Activated naive CD8-positive, alpha-beta T cell (primary cell): ENCODE measurements around the gene RHBDL1.
"Not testable (repeated sequence)": the region's sequence is repeated elsewhere in the genome, so short reads cannot be mapped to it uniquely, and the experiment has no call there.

ENCODE experiments used
- H3K27ac Mint-ChIP-seq: one replicate; pipeline ENCODE4 v1.8.0; 2021; ENCODE audit warnings: mixed read lengths
- H3K27me3 Mint-ChIP-seq: one replicate; pipeline ENCODE4 v1.8.0; 2021; ENCODE audit warnings: mixed read lengths
- H3K36me3 Mint-ChIP-seq: one replicate; pipeline ENCODE4 v1.8.0; 2021; ENCODE audit warnings: mixed read lengths
- H3K4me1 Mint-ChIP-seq: one replicate; pipeline ENCODE4 v1.8.0; 2021; ENCODE audit warnings: low read depth, mixed read lengths
- H3K4me3 Mint-ChIP-seq: one replicate; pipeline ENCODE4 v1.8.0; 2021; ENCODE audit warnings: mild to moderate bottlenecking, mixed read lengths
- H3K9me3 Mint-ChIP-seq: one replicate; pipeline ENCODE4 v1.8.0; 2021; ENCODE audit warnings: low read depth, mixed read lengths

Gene RHBDL1

GRCh38 chr16:707062-707538 is 31.6 kb downstream of the RHBDL1 start:
- Mint-ChIP-seq H3K27me3 (peaks cover 14% of the 10 kb centered on the region), H3K9me3 (no peaks in the 10 kb centered on the region), H3K4me1 (peaks cover 6% of the 10 kb centered on the region), H3K27ac (no peak overlapping the region), H3K36me3 (no peaks in the 10 kb centered on the region), H3K4me3 (no peak overlapping the region)

- no peaks in the 10 kb centered on the region for H3K36me3 Mint-ChIP-seq
- no peak overlapping the region for H3K27ac Mint-ChIP-seq
- no peak overlapping the region for H3K4me3 Mint-ChIP-seq
- H3K27me3 Mint-ChIP-seq, result peaks cover 15% of the 10 kb centered on the region
- peaks cover 6% of the 10 kb centered on the region for H3K4me1 Mint-ChIP-seq
- H3K9me3 Mint-ChIP-seq, result no peaks in the 10 kb centered on the region
Measured at GRCh38 chr16:708019-708418, 32.5 kb downstream of the RHBDL1 start.

DNA sequence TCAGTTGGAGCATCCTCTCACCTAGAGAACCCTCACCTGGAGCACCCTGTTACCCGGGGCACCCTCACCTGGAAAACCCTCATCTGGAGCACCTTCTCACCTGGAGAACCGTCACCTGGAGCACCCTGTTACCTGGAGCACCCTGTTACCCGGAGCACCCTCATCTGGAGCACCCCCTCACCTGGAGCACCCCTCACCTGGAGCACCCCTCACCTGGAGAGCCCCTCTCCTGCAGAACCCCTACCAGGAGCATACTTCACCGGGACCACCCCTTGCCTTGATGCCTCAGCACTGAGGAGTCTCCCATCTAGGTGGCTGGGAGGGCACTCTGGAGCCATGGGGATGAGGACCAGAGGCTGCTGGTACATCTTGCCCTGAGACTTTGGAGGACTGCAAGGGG is 33.5 kb downstream of the RHBDL1 start:
- Mint-ChIP-seq H3K4me1 (peaks cover 6% of the 10 kb centered on the region), H3K27me3 (peaks cover 15% of the 10 kb centered on the region), H3K9me3 (no peaks in the 10 kb centered on the region), H3K4me3 (no peak overlapping the region), H3K36me3 (no peaks in the 10 kb centered on the region), H3K27ac (no peak overlapping the region)

DNA sequence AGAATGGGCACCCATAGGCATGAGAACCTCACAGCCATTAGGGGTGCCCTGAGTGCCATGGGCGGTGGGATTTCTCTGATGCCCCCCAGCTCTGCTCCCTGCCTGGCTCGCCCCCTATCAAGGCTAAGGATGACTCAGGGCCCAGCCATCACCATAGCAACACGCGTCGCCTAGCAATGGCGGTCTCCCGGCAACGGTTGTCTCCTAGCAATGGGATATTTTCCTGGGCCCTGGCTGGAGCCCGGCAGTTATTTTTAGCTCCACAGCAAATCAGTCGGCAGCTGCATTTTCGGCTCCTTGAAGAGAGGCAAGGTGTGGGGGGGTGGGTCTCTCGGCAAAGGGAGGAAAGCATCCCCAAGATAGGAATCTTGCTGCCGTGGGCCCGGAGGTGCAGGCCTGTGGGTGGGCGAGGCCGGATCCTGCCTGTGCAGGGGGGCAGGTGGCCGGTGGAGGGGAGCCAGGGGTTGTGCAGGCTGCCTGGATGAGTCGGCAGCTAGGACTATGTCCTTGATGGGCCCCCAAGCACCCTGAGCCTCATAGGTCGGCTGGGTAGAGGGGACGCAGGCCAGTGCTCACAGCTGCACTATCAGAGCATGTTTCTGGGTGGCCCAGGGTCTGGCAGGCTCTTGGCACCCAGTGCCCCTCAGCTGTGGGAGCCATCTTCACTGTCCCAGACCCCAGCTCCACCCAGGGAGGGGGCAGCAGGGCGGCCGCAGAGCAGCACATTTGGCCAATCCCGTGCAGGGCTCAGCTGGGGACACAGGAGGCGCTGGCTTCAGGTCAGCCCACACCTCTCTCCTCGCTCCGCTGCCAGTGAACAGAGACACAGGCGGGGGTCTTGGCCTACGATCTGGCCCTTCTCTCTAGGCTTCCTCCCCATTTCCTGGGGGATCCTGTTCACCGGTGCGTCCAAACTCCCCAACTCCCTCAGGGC is 34.4 kb downstream of the RHBDL1 start:
- no peaks in the 10 kb centered on the region for H3K36me3 Mint-ChIP-seq
- peaks cover 6% of the 10 kb centered on the region for H3K4me1 Mint-ChIP-seq
- H3K9me3 Mint-ChIP-seq, result no peaks in the 10 kb centered on the region
- no peak overlapping the region for H3K27ac Mint-ChIP-seq
- peaks cover 15% of the 10 kb centered on the region for H3K27me3 Mint-ChIP-seq
- no peak overlapping the region for H3K4me3 Mint-ChIP-seq

DNA sequence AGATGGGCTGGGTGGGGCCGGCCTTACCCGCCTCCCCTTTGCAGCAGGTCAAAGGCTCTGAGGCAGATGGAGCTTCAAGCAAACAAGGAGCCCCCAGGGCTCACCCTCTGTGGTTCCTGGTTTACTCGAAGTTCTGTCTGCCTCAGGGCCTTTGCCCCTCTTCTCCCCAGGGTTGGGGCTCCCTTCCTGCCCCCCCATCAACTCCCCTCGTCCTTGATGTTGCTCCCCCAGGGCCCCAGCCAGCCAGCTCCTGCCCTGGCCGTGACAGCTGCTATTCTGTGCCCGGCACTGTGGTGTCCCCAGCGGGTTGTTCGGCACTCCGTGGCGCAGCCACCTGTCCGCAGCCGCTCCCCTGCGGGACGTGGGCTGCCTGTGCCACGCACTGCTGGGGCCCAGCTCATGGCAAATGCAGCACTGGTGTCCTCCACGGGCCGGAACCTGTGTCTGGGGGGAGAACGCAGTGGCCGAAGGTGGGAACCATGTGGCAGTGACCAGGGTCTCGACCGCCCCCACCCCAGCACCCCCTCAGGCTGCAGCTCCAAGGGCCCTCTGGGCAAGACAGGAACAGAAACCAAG is 35.1 kb downstream of the RHBDL1 start:
- Mint-ChIP-seq H3K9me3 (no peaks in the 10 kb centered on the region), H3K27ac (no peak overlapping the region), H3K4me1 (peaks cover 6% of the 10 kb centered on the region), H3K36me3 (no peaks in the 10 kb centered on the region), H3K4me3 (no peak overlapping the region), H3K27me3 (peaks cover 15% of the 10 kb centered on the region)

GRCh38 chr16:711084-711483 is 35.6 kb downstream of the RHBDL1 start:
- no peaks in the 10 kb centered on the region for H3K36me3 Mint-ChIP-seq
- H3K4me3 Mint-ChIP-seq, result no peak overlapping the region
- no peak overlapping the region for H3K27ac Mint-ChIP-seq
- peaks cover 15% of the 10 kb centered on the region for H3K27me3 Mint-ChIP-seq
- H3K4me1 Mint-ChIP-seq, result peaks cover 8% of the 10 kb centered on the region
- H3K9me3 Mint-ChIP-seq, result no peaks in the 10 kb centered on the region

GRCh38 chr16:711548-712320 is 36.3 kb downstream of the RHBDL1 start:
- H3K4me3 Mint-ChIP-seq, result no peak overlapping the region
- no peak overlapping the region for H3K27ac Mint-ChIP-seq
- H3K36me3 Mint-ChIP-seq, result no peaks in the 10 kb centered on the region
- peaks cover 15% of the 10 kb centered on the region for H3K27me3 Mint-ChIP-seq
- H3K4me1 Mint-ChIP-seq, result peaks cover 7% of the 10 kb centered on the region
- H3K9me3 Mint-ChIP-seq, result no peaks in the 10 kb centered on the region

DNA sequence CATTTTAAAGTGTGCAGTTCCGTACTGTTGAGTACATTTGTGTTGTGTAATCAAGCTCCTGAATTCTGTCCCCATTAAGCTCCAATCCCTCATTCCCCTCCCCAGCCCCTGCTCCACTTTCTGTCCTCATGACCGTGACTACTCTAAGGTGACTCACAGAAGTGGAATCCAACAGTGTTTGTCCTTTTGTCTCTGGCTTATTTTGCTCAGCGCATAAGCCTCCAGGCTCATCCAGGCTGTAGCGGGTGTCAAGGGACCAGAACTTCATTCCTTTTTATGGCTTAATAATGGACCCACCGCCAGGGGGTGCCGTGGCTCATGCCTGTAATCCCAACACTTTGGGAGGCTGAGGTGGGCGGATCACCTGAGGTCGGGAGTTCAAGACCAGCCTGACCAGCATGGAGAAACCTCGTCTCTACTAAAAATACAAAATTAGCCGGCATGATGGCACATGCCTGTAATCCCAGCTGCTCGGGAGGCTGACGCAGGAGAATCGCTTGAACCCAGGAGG is 37.3 kb downstream of the RHBDL1 start:
- H3K9me3 Mint-ChIP-seq, H3K36me3 Mint-ChIP-seq, H3K4me1 Mint-ChIP-seq, H3K27ac Mint-ChIP-seq, H3K4me3 Mint-ChIP-seq: not testable (repeated sequence)
- H3K27me3 Mint-ChIP-seq, result peaks cover 13% of the 10 kb centered on the region

GRCh38 chr16:714079-714478 is 38.6 kb downstream of the RHBDL1 start:
- Mint-ChIP-seq H3K4me1 (peaks cover 10% of the 10 kb centered on the region), H3K27ac (no peak overlapping the region), H3K9me3 (no peaks in the 10 kb centered on the region), H3K27me3 (peaks cover 3% of the 10 kb centered on the region), H3K36me3 (no peaks in the 10 kb centered on the region), H3K4me3 (peak overlapping the region; percentile 3)

DNA sequence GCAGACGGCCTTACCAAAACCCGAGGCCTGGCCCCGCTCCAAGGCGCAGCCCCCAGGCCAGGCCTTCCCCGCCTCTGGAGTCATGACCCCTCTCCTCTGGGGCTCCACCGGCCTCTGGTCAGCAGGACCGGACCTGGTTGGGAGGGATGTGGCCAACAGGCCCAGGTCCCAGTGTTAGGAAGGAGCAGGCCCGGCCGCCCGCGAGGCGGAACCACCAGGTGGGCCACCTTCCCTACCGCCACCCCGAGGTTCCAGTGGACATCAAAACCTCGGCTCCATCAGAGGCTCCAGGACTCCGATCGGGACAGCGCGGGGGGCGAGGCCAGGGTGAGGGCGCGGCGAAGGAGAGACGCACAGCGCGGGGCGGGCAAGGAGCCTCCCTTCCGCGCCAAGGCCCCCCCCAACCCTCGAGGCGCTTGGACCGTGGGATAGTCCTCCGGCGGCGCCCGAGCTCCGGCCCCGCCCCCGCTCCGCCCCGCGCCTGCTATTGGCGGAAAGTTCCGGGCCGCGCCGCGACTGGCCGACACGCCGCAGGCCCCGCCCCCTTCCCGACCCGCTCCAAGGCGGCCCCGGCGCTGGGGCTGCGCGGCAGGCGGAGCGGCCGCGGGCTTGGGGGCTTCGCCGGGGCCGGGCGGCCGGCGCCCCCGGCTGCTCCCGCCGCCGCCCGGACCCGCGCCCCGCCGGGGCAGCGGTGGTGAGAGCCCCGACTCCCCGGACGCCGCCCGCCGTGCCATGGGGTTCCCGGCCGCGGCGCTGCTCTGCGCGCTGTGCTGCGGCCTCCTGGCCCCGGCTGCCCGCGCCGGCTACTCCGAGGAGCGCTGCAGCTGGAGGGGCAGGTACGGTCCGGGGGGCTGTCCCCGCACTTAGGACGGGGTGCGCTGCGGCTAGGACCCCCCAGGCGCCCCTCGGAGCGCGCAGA is 39.3 kb downstream of the RHBDL1 start, which contains the start of gene METRN:
METRN (plus strand) TSS at position 561 of the 919 bp plus-strand sequence; CDS start at position 733, 172 bp downstream.
- no peaks in the 10 kb centered on the region for H3K36me3 Mint-ChIP-seq
- H3K4me3 Mint-ChIP-seq, result peak within 1 kb of the TSS; percentile 78
- no peak within 1 kb of the TSS for H3K27ac Mint-ChIP-seq
- H3K27me3 Mint-ChIP-seq, result peaks cover 3% of the 10 kb centered on the region
- no peaks in the 10 kb centered on the region for H3K9me3 Mint-ChIP-seq
- peaks cover 16% of the 10 kb centered on the region for H3K4me1 Mint-ChIP-seq

GRCh38 chr16:715477-716199 is 40.2 kb downstream of the RHBDL1 start:
- Mint-ChIP-seq H3K36me3 (no peaks in the 10 kb centered on the region), H3K4me1 (peaks cover 20% of the 10 kb centered on the region), H3K27ac (no peak overlapping the region), H3K9me3 (no peaks in the 10 kb centered on the region), H3K27me3 (peaks cover 3% of the 10 kb centered on the region), H3K4me3 (peak overlapping the region; percentile 78)

GRCh38 chr16:716200-716568 is 40.7 kb downstream of the RHBDL1 start:
- Mint-ChIP-seq H3K27me3 (peaks cover 3% of the 10 kb centered on the region), H3K36me3 (no peaks in the 10 kb centered on the region), H3K27ac (no peak overlapping the region), H3K4me1 (peaks cover 20% of the 10 kb centered on the region), H3K4me3 (peak overlapping the region; percentile 78), H3K9me3 (no peaks in the 10 kb centered on the region)

- H3K27ac Mint-ChIP-seq, result no peak overlapping the region
- H3K4me3 Mint-ChIP-seq, result no peak overlapping the region
- H3K27me3 Mint-ChIP-seq, result peaks cover 3% of the 10 kb centered on the region
- peaks cover 20% of the 10 kb centered on the region for H3K4me1 Mint-ChIP-seq
- H3K9me3 Mint-ChIP-seq, result no peaks in the 10 kb centered on the region
- H3K36me3 Mint-ChIP-seq, result no peaks in the 10 kb centered on the region
Measured at GRCh38 chr16:716768-717325, 41.4 kb downstream of the RHBDL1 start.
